OCI-LY1 (cell line): ENCODE data around the gene PSMD6.

Source experiments
- H2AFZ ChIP-seq: fragments of 200-600 bp; sonication (generic), shearing (Covaris generic); 2 replicates; pipeline ENCODE4 v1.6.0; 2014; ENCODE audit warnings: antibody characterized with exemption, mild to moderate bottlenecking, low read length
- H3F3A ChIP-seq: fragments of 200-600 bp; sonication (generic), shearing (Covaris generic); 2 replicates; pipeline ENCODE4 v1.6.0; 2014; ENCODE audit warnings: mild to moderate bottlenecking, antibody characterized with exemption, low read length, moderate library complexity; ENCODE audit not compliant: insufficient read depth
- H3K27ac ChIP-seq: fragments of 200-600 bp; sonication (generic); 2 replicates; pipeline ENCODE4 v1.5.1; 2014; ENCODE audit warnings: low read length, mixed run types, mild to moderate bottlenecking, low read depth; ENCODE audit not compliant: poor library complexity, severe bottlenecking
- H3K27me3 ChIP-seq: fragments of 200-600 bp; sonication (generic); 2 replicates; pipeline ENCODE4 v1.6.0; 2014; ENCODE audit warnings: antibody characterized with exemption, mild to moderate bottlenecking, low read length, moderate library complexity; ENCODE audit not compliant: insufficient read depth
- H3K36me3 ChIP-seq: fragments of 200-600 bp; sonication (generic); 2 replicates; pipeline ENCODE4 v1.6.1; 2014; ENCODE audit warnings: mild to moderate bottlenecking, antibody characterized with exemption, low read length, moderate library complexity, mixed read lengths; ENCODE audit not compliant: insufficient read depth
- H3K4me1 ChIP-seq: fragments of 200-600 bp; sonication (generic); 2 replicates; pipeline ENCODE4 v1.5.1; 2014; ENCODE audit warnings: mild to moderate bottlenecking, low read length, moderate library complexity; ENCODE audit not compliant: insufficient read depth, severe bottlenecking
- H3K4me2 ChIP-seq: fragments of 200-600 bp; sonication (generic), shearing (Covaris generic); 2 replicates; pipeline ENCODE4 v1.6.1; 2014; ENCODE audit warnings: low read length
- H3K4me3 ChIP-seq: fragments of 200-600 bp; sonication (generic); 2 replicates; pipeline ENCODE4 v1.5.1; 2014; ENCODE audit warnings: low read length, low read depth, mild to moderate bottlenecking, mixed read lengths; ENCODE audit not compliant: poor library complexity, severe bottlenecking
- H3K79me2 ChIP-seq: fragments of 200-600 bp; shearing (Covaris generic); 2 replicates; pipeline ENCODE4 v1.6.1; 2016; ENCODE audit warnings: mixed run types, low read length, mixed read lengths; ENCODE audit not compliant: insufficient read depth
- H3K9ac ChIP-seq: fragments of 200-600 bp; sonication (generic), shearing (Covaris generic); 2 replicates; pipeline ENCODE4 v1.6.1; 2014; ENCODE audit warnings: mild to moderate bottlenecking, low read length, mixed read lengths
- H3K9me2 ChIP-seq: fragments of 200-600 bp; sonication (generic), shearing (Covaris generic); 2 replicates; pipeline ENCODE4 v1.6.1; 2014; ENCODE audit warnings: low read depth, mild to moderate bottlenecking, low read length, mixed read lengths
- H3K9me3 ChIP-seq: fragments of 200-600 bp; shearing (Covaris generic); 2 replicates; pipeline ENCODE4 v1.6.1; 2014; ENCODE audit warnings: low read length, mixed read lengths
- H4K20me1 ChIP-seq: fragments of 200-600 bp; sonication (generic), shearing (Covaris generic); 2 replicates; pipeline ENCODE4 v1.6.0; 2016; ENCODE audit warnings: mild to moderate bottlenecking, low read length; ENCODE audit not compliant: insufficient read depth
- CTCF ChIP-seq: fragments of 200-600 bp; sonication (generic), shearing (Covaris generic); IDR thresholded peaks from 2 replicates; pipeline ENCODE4 v1.5.1; 2017; ENCODE audit warnings: mild to moderate bottlenecking, antibody characterized with exemption, low read length, moderate library complexity, mixed read lengths
- EZH2 ChIP-seq: fragments of 200-600 bp; sonication (generic), shearing (Covaris generic); IDR thresholded peaks from 2 replicates; pipeline ENCODE4 v1.8.0; 2017; ENCODE audit warnings: borderline replicate concordance, mixed run types, mild to moderate bottlenecking, antibody characterized with exemption, low read length, moderate library complexity, mixed read lengths

Gene PSMD6

GRCh38 chr3:64048631-64049061 is 25.4 kb upstream of the PSMD6 start:
- H3K27me3 ChIP-seq = peaks cover 4% of the 10 kb centered on the region; the same call in 1 of the 2 replicates
- H4K20me1 ChIP-seq = no peaks in the 10 kb centered on the region
- H3K4me2 ChIP-seq = no peak overlapping the region
- H3K9ac ChIP-seq = no peak overlapping the region
- H3F3A ChIP-seq = no peaks in the 10 kb centered on the region
- no peaks in the 10 kb centered on the region for H3K36me3 ChIP-seq
- no peak overlapping the region for H3K4me3 ChIP-seq
- no peak overlapping the region for H3K27ac ChIP-seq
- H2AFZ ChIP-seq = no peak overlapping the region
- H3K9me3 ChIP-seq = no peaks in the 10 kb centered on the region
- H3K79me2 ChIP-seq = no peaks in the 10 kb centered on the region
- TF ChIP-seq EZH2 (no peak), CTCF (no peak)
- no peaks in the 10 kb centered on the region for H3K9me2 ChIP-seq
- no peaks in the 10 kb centered on the region for H3K4me1 ChIP-seq

- H3K36me3 ChIP-seq = no peaks in the 10 kb centered on the region
- H3K4me2 ChIP-seq = no peak overlapping the region
- H4K20me1 ChIP-seq = no peaks in the 10 kb centered on the region
- H3K9ac ChIP-seq = no peak overlapping the region
- H3F3A ChIP-seq = no peaks in the 10 kb centered on the region
- H3K9me2 ChIP-seq = no peaks in the 10 kb centered on the region
- no peaks in the 10 kb centered on the region for H3K4me1 ChIP-seq
- H3K79me2 ChIP-seq = no peaks in the 10 kb centered on the region
- no peak overlapping the region for H3K4me3 ChIP-seq
- no peak overlapping the region for H3K27ac ChIP-seq
- TF ChIP-seq CTCF (no peak), EZH2 (no peak)
- no peaks in the 10 kb centered on the region for H3K9me3 ChIP-seq
- H2AFZ ChIP-seq = no peak overlapping the region
- peaks cover 4% of the 10 kb centered on the region; the same call in 1 of the 2 replicates for H3K27me3 ChIP-seq
Observed at GRCh38 chr3:64047787-64048186, 24.5 kb upstream of the PSMD6 start.

- Histone ChIP-seq H3K9me2 (no peaks in the 10 kb centered on the region), H2AFZ (no peak overlapping the region), H3K27me3 (peaks cover 4% of the 10 kb centered on the region; the same call in 1 of the 2 replicates), H3K4me1 (no peaks in the 10 kb centered on the region), H3K27ac (no peak overlapping the region), H3K4me3 (no peak overlapping the region), H3K9me3 (no peaks in the 10 kb centered on the region), H3K36me3 (no peaks in the 10 kb centered on the region), H3F3A (no peaks in the 10 kb centered on the region), H3K79me2 (no peaks in the 10 kb centered on the region), H4K20me1 (no peaks in the 10 kb centered on the region), H3K9ac (no peak overlapping the region), H3K4me2 (no peak overlapping the region)
- TF ChIP-seq EZH2 = no peak
- no peak for TF ChIP-seq CTCF
Observed at GRCh38 chr3:64046996-64047594, 23.8 kb upstream of the PSMD6 start.
